Measurements from ENCODE around the gene EPHB4.

- no peak for TF ChIP-seq CTCF (conservative IDR thresholded peaks at IDR 0.05; ENCODE audit: low read depth, low read length)
- no peak for TF ChIP-seq EZH2 (IDR thresholded peaks at IDR 0.05; ENCODE audit: low read length, unreplicated experiment)
Observed at GRCh38 chr7:100873599-100874299, 46.4 kb upstream of the EPHB4 start.

Data from PC-3 (cell line).